OCI-LY3 (cell line): Measurements from ENCODE around the gene TSPAN9.

ENCODE experiments used
- EZH2phosphoT487 ChIP-seq: fragments of 200-600 bp; shearing (Covaris generic); IDR thresholded peaks from 2 replicates; pipeline ENCODE4 v1.6.1; 2018; ENCODE audit warnings: antibody characterized with exemption, mixed run types, low read depth
- TF ChIP-seq, protein P1 (sequence below): fragments of 200-600, 300-600 bp; sonication (generic); IDR thresholded peaks from 2 replicates; pipeline ENCODE4 v1.5.1; 2014; ENCODE audit warnings: antibody characterized with exemption, low read length, low read depth

DNA sequence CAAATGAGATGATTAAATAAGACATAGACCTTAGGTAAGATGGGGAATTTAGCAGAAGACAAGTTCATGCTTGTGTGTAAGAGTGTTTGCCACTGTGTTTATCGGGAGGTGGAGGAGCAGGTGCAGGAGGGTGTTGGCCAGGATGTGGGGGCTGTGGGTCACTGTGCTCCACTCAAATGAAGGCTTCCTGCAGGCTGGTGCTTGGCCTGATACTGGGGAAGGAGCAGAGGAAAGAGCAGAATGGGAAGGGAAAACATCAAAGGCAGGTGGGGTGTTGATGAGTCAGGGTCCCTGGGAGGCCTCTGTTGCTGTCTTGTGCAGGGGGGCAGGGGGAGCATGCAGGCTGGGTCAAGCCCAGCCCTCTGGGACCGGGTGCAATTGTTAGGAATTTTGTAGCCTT, 126.5 kb downstream of the TSPAN9 start:
- TF ChIP-seq, protein P1, sequence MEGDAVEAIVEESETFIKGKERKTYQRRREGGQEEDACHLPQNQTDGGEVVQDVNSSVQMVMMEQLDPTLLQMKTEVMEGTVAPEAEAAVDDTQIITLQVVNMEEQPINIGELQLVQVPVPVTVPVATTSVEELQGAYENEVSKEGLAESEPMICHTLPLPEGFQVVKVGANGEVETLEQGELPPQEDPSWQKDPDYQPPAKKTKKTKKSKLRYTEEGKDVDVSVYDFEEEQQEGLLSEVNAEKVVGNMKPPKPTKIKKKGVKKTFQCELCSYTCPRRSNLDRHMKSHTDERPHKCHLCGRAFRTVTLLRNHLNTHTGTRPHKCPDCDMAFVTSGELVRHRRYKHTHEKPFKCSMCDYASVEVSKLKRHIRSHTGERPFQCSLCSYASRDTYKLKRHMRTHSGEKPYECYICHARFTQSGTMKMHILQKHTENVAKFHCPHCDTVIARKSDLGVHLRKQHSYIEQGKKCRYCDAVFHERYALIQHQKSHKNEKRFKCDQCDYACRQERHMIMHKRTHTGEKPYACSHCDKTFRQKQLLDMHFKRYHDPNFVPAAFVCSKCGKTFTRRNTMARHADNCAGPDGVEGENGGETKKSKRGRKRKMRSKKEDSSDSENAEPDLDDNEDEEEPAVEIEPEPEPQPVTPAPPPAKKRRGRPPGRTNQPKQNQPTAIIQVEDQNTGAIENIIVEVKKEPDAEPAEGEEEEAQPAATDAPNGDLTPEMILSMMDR, result no peak
- no peak for TF ChIP-seq EZH2phosphoT487
